Measurements from ENCODE around the gene MYO1E.

GRCh38 chr15:59217876-59218498 is 154.7 kb downstream of the MYO1E start:
- TF ChIP-seq EP300 (IDR thresholded peaks at IDR 0.05; ENCODE audit: low read depth), result no peak
- no peak for TF ChIP-seq POLR2A (IDR thresholded peaks at IDR 0.05)

Measured in transverse colon (tissue), 1 donor.